ENCODE data around the gene PLIN5. TPM values are rescaled to one million over a fixed set of nuclear protein-coding genes. Genes with fewer than 3 reads are reported as not detected.
A peak's percentile ranks its signal among the peaks of the same experiment; 100 is the strongest.

Gene PLIN5
- polyA plus RNA-seq, 1 donor, result 2.0 TPM

DNA sequence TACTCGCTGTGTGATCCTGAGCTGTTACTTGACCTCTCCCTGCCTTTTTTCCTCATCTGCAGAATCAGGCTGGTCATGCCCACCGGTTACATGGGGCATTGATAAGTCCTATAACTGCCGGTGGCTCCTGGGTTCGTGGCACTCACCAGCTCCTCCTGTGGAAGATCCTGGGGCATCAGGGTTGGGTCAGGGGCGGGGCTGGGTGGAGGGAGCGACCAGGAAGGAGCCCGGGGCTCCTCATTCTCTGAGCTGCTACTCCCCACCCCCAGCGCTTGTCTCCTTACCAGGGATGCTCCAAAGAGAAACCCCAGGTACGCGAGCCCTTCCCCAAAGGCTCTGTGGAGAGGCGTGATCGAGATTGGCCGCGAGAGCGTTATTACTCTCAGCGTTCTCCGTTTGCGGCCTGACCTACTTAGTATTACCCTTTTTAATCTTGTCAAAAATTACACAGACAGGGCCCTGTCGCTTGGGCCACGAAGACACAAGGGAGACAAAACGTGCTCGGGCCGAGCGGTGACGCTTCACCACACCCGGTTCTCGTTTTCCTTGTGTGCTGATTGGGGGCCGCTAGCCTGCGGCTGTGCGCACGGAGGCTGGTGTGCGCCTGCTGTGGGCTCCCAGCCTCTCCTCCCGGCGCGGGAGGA lies 52.2 kb downstream of the PLIN5 start:
- no peaks in the 10 kb centered on the region for H3K9me3 ChIP-seq (ENCODE audit: control insufficient read depth, low read depth, low read length)
- no peak overlapping the region for H3K27ac ChIP-seq (ENCODE audit: low read length)
- no CpG with 5 or more reads among the region's 35 CpGs for WGBS (ENCODE audit: insufficient coverage, low lambda C conversion rate)
- H3K36me3 ChIP-seq (ENCODE audit: control insufficient read depth, insufficient read depth, low read length), result peaks cover 18% of the 10 kb centered on the region
- no peaks in the 10 kb centered on the region for H3K4me1 ChIP-seq (ENCODE audit: control insufficient read depth, insufficient read depth, low read length)
- H3K4me3 ChIP-seq (ENCODE audit: low read length), result no peak overlapping the region
- H3K27me3 ChIP-seq (ENCODE audit: control insufficient read depth, insufficient read depth, low read length), result no peaks in the 10 kb centered on the region
- DNase-seq, result no peak

DNA sequence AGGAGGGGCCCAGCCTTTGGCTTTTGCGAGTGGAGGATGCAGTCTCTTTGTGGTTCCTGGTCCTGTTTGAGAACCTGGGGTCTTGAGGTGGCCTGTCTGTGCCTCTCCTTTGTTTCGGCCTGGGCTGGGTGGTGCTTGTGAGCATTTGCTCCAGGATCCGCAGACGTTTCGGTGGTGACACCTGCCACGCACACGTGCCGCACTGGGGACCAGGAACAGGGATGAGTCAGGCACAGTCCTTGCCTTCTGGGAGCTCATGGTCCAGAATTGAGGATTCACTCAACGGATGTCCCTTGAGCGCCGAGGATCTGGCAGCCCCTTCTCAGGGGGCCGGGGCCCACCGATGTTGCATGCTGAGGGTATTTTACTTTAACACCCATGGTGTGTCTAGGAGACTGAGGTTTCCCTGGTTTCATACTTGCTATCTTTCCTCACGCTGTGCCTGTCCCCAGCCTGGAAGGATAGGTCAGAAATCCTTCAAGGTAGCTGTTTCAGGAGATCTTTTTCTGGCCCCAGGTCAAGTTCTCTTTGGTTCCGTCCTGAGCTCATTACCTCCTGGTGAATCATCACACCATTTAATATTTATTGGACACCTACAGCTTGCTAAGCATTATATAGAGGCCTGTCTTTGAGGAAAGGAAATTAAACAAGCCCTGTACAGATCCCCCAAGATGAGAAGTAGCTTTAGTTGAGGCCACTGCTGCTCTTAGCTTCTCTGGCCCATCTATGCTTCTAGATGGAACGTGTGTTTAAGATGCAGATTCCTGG lies 57.8 kb downstream of the PLIN5 start:
- no peak overlapping the region for H3K4me3 ChIP-seq (ENCODE audit: low read length)
- no peaks in the 10 kb centered on the region for H3K9me3 ChIP-seq (ENCODE audit: control insufficient read depth, low read depth, low read length)
- WGBS (ENCODE audit: insufficient coverage, low lambda C conversion rate), result no CpG with 5 or more reads among the region's 16 CpGs
- no peak for DNase-seq
- peaks cover 34% of the 10 kb centered on the region for H3K36me3 ChIP-seq (ENCODE audit: control insufficient read depth, insufficient read depth, low read length)
- no peak overlapping the region for H3K27ac ChIP-seq (ENCODE audit: low read length)
- H3K4me1 ChIP-seq (ENCODE audit: control insufficient read depth, insufficient read depth, low read length), result peaks cover 11% of the 10 kb centered on the region
- no peaks in the 10 kb centered on the region for H3K27me3 ChIP-seq (ENCODE audit: control insufficient read depth, insufficient read depth, low read length)

DNA sequence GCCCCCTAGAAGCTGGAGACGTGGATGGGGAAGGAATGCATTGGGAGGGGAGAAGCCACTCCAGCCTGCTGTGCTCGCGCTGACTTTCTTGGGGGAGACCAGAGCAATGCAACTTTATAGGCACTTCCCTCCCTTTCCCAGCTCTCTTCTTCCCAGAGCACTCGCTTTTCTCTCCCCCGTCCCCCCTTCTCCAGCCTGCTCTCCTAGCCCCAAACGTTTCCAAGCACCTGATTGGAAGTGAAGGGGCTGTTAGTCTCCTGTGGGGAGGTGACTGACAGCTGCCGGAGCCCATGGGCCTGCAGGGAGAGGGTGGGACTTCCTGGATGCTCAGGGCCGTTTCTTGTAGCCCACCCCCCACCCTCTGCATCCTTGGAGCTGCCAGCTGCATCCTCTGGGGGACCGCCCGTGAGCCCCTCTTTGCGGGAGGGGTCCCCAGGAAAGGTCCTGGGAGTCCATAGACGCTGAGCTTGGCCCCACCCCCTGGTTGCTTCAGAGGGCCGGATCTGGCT lies 60.5 kb downstream of the PLIN5 start:
- Histone ChIP-seq H3K4me1 (ENCODE audit: control insufficient read depth, insufficient read depth, low read length) (peaks cover 11% of the 10 kb centered on the region), H3K36me3 (ENCODE audit: control insufficient read depth, insufficient read depth, low read length) (peaks cover 31% of the 10 kb centered on the region), H3K27me3 (ENCODE audit: control insufficient read depth, insufficient read depth, low read length) (no peaks in the 10 kb centered on the region), H3K4me3 (ENCODE audit: low read length) (peak overlapping the region; percentile 35), H3K9me3 (ENCODE audit: control insufficient read depth, low read depth, low read length) (no peaks in the 10 kb centered on the region), H3K27ac (ENCODE audit: low read length) (no peak overlapping the region)
- WGBS (ENCODE audit: insufficient coverage, low lambda C conversion rate), result no CpG with 5 or more reads among the region's 13 CpGs
- peak in 1 of 2 donors; percentile 37 for DNase-seq

- H3K4me1 ChIP-seq (ENCODE audit: control insufficient read depth, insufficient read depth, low read length), result peaks cover 11% of the 10 kb centered on the region
- H3K36me3 ChIP-seq (ENCODE audit: control insufficient read depth, insufficient read depth, low read length), result peaks cover 27% of the 10 kb centered on the region
- no peaks in the 10 kb centered on the region for H3K27me3 ChIP-seq (ENCODE audit: control insufficient read depth, insufficient read depth, low read length)
- no peak for DNase-seq
- no peaks in the 10 kb centered on the region for H3K9me3 ChIP-seq (ENCODE audit: control insufficient read depth, low read depth, low read length)
- peak overlapping the region; percentile 35 for H3K4me3 ChIP-seq (ENCODE audit: low read length)
- H3K27ac ChIP-seq (ENCODE audit: low read length), result no peak overlapping the region
- no CpG with 5 or more reads among the region's 23 CpGs for WGBS (ENCODE audit: insufficient coverage, low lambda C conversion rate)
These were observed 61.1 kb downstream of the PLIN5 start for GRCh38 chr19:4473763-4474513.

DNA sequence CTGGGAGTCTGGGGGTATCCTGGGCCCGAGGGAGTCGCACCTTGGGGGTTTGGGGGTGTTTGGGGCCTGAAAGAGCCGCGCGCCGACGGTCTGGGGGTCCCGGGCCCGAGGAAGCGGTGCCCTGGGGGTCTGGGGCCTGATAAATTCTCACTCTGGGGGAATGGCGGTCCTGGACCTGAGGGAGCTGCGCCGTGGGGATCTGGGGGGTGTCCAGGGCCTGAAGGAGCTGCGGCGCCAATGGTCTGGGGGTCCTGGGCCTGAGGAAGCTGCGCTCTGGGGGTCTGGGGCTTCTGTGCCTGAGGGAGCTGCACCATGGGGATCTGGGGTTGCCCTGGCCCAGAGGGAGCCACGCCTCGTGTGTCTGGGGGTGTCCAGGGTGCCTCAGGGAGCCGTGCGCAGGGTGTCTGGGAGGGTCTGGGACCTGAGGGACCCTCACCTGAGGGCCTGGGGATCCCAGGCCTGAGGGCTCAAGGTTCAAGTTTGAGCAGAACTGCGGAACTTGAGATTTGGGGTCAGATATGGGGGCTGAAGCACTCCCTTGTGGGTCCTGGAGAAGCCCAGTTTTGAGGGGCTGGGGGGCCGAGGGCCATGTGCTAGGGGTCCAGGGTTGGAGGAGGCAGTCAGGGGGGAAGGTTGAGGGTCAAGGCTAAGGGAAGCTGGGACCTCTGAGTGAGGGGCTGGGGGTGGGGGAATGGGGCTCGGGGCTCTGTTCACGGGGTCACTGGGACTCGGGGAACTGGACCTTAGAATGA lies 61.8 kb downstream of the PLIN5 start:
- H3K9me3 ChIP-seq (ENCODE audit: control insufficient read depth, low read depth, low read length), result no peaks in the 10 kb centered on the region
- H3K36me3 ChIP-seq (ENCODE audit: control insufficient read depth, insufficient read depth, low read length), result peaks cover 22% of the 10 kb centered on the region
- no CpG with 5 or more reads among the region's 25 CpGs for WGBS (ENCODE audit: insufficient coverage, low lambda C conversion rate)
- H3K4me1 ChIP-seq (ENCODE audit: control insufficient read depth, insufficient read depth, low read length), result peaks cover 11% of the 10 kb centered on the region
- no peak for DNase-seq
- H3K27me3 ChIP-seq (ENCODE audit: control insufficient read depth, insufficient read depth, low read length), result no peaks in the 10 kb centered on the region
- H3K27ac ChIP-seq (ENCODE audit: low read length), result no peak overlapping the region
- H3K4me3 ChIP-seq (ENCODE audit: low read length), result peak overlapping the region; percentile 70

Other genes starting within 250 kb of the PLIN5 start
- 3.5 TPM for gene TMIGD2, start 232.8 kb downstream of the PLIN5 start, polyA plus RNA-seq
- 5.1 TPM for gene FSD1, start 230.6 kb downstream of the PLIN5 start, polyA plus RNA-seq
- 53.6 TPM for gene STAP2, start 196.4 kb downstream of the PLIN5 start, polyA plus RNA-seq
- 16.5 TPM for gene MPND, start 191.7 kb downstream of the PLIN5 start, polyA plus RNA-seq
- 120 TPM for gene SH3GL1, start 134.7 kb downstream of the PLIN5 start, polyA plus RNA-seq
- gene CHAF1A, start 132.6 kb downstream of the PLIN5 start, polyA plus RNA-seq, result 12.4 TPM
- 92.8 TPM for gene UBXN6, start 77.4 kb downstream of the PLIN5 start, polyA plus RNA-seq
- 45.6 TPM for gene HDGFL2, start 62.9 kb downstream of the PLIN5 start, polyA plus RNA-seq
- 1.8 TPM for gene PLIN4, start 16.7 kb downstream of the PLIN5 start, polyA plus RNA-seq
- 2.2 TPM for gene LRG1, start 4.8 kb upstream of the PLIN5 start, polyA plus RNA-seq
- gene SEMA6B, start 24.5 kb upstream of the PLIN5 start, polyA plus RNA-seq, result 3.3 TPM
- gene TNFAIP8L1, start 104.3 kb upstream of the PLIN5 start, polyA plus RNA-seq, result 24.4 TPM
- 103 TPM for gene MYDGF, start 135.1 kb upstream of the PLIN5 start, polyA plus RNA-seq
- 34.7 TPM for gene DPP9, start 188.6 kb upstream of the PLIN5 start, polyA plus RNA-seq